ENCODE measurements around the gene CYP27C1. TPM values are rescaled to one million over a fixed set of nuclear protein-coding genes. Genes with fewer than 3 reads are reported as not detected.

CYP27C1 gene
- total RNA-seq, 4 donors from 2014 or later, result 0.14 to 0.64 (median 0.20) TPM; not detected in 1

- Histone ChIP-seq H3K27me3 (no peaks in the 10 kb centered on the region), H3K36me3 (no peaks in the 10 kb centered on the region), H3K4me3 (no peak overlapping the region), H3K4me1 (peaks cover 0 to 34% (median 15%) of the 10 kb centered on the region in 4 donors), H3K9me3 (no peaks in the 10 kb centered on the region), H3K27ac (no peak overlapping the region)
- DNase-seq, result no peak
- intact Hi-C loops (cut with DNase I; ENCODE audit: low total_unique reads), result no loop called here
- 68% methylated on average over 6 of the region's 6 CpGs; no CpG with 5 or more reads in 1 of the 2 donors for WGBS, 2 donors (ENCODE audit: low coverage in 1 of 2)
- TF ChIP-seq EP300 (IDR thresholded peaks at IDR 0.05; ENCODE audit: low read depth), result no peak
- TF ChIP-seq, protein P1, sequence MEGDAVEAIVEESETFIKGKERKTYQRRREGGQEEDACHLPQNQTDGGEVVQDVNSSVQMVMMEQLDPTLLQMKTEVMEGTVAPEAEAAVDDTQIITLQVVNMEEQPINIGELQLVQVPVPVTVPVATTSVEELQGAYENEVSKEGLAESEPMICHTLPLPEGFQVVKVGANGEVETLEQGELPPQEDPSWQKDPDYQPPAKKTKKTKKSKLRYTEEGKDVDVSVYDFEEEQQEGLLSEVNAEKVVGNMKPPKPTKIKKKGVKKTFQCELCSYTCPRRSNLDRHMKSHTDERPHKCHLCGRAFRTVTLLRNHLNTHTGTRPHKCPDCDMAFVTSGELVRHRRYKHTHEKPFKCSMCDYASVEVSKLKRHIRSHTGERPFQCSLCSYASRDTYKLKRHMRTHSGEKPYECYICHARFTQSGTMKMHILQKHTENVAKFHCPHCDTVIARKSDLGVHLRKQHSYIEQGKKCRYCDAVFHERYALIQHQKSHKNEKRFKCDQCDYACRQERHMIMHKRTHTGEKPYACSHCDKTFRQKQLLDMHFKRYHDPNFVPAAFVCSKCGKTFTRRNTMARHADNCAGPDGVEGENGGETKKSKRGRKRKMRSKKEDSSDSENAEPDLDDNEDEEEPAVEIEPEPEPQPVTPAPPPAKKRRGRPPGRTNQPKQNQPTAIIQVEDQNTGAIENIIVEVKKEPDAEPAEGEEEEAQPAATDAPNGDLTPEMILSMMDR (IDR thresholded peaks at IDR 0.05), result no peak
- TF ChIP-seq POLR2AphosphoS5 (IDR thresholded peaks at IDR 0.05), result no peak
- no peak for TF ChIP-seq POLR2A (IDR thresholded peaks at IDR 0.05)
- in situ Hi-C loops (cut with MboI; ENCODE audit: low pct_ligation_motif_present in 1 of 4, low pct_unique_long_range_greater_than_20kb in 1 of 4, low sequenced_read_pairs in 3 of 4), result no loop called here
These were observed 47.0 kb downstream of the CYP27C1 start for GRCh38 chr2:127173057-127173456.

- WGBS, 2 donors (ENCODE audit: low coverage in 1 of 2), result 91 to 94% methylated on average over 6 of the region's 6 CpGs
- intact Hi-C loops (cut with DNase I; ENCODE audit: low total_unique reads) (no loop called here), in situ Hi-C loops (cut with MboI; ENCODE audit: low pct_ligation_motif_present in 1 of 4, low pct_unique_long_range_greater_than_20kb in 1 of 4, low sequenced_read_pairs in 3 of 4) (no loop called here)
- DNase-seq, result no peak
- H3K4me3 ChIP-seq, result no peak overlapping the region
- TF ChIP-seq POLR2AphosphoS5 (IDR thresholded peaks at IDR 0.05) (no peak), POLR2A (IDR thresholded peaks at IDR 0.05) (no peak), EP300 (IDR thresholded peaks at IDR 0.05; ENCODE audit: low read depth) (no peak)
- TF ChIP-seq, protein P1 (IDR thresholded peaks at IDR 0.05), result no peak
- H3K27me3 ChIP-seq, result no peaks in the 10 kb centered on the region
- H3K9me3 ChIP-seq, result no peaks in the 10 kb centered on the region
- no peaks in the 10 kb centered on the region for H3K36me3 ChIP-seq
- H3K27ac ChIP-seq, result no peak overlapping the region
- peaks cover 0 to 29% (median 15%) of the 10 kb centered on the region in 4 donors for H3K4me1 ChIP-seq
These were observed 47.8 kb downstream of the CYP27C1 start for GRCh38 chr2:127172306-127172705.

- intact Hi-C loops (cut with DNase I; ENCODE audit: low total_unique reads) (no loop called here), in situ Hi-C loops (cut with MboI; ENCODE audit: low pct_ligation_motif_present in 1 of 4, low pct_unique_long_range_greater_than_20kb in 1 of 4, low sequenced_read_pairs in 3 of 4) (no loop called here)
- H3K36me3 ChIP-seq, result no peaks in the 10 kb centered on the region
- TF ChIP-seq POLR2A (IDR thresholded peaks at IDR 0.05) (no peak), EP300 (IDR thresholded peaks at IDR 0.05; ENCODE audit: low read depth) (no peak), POLR2AphosphoS5 (IDR thresholded peaks at IDR 0.05) (no peak)
- TF ChIP-seq, protein P1 (IDR thresholded peaks at IDR 0.05), result no peak
- H3K27me3 ChIP-seq, result no peaks in the 10 kb centered on the region
- DNase-seq, result no peak
- peaks cover 0 to 12% (median 9%) of the 10 kb centered on the region in 4 donors for H3K4me1 ChIP-seq
- 72 to 91% methylated on average over 2 to 10 of the region's 10 CpGs for WGBS, 2 donors (ENCODE audit: low coverage in 1 of 2)
- H3K4me3 ChIP-seq, result no peak overlapping the region
- H3K9me3 ChIP-seq, result no peaks in the 10 kb centered on the region
- no peak overlapping the region for H3K27ac ChIP-seq
These were observed 49.5 kb downstream of the CYP27C1 start for GRCh38 chr2:127170452-127171197.

GRCh38 chr2:127170021-127170420 lies 50.1 kb downstream of the CYP27C1 start:
- WGBS, 2 donors (ENCODE audit: low coverage in 1 of 2), result 92 to 100% methylated on average over 1 to 3 of the region's 3 CpGs
- Histone ChIP-seq H3K4me1 (peaks cover 0 to 6% (median 4%) of the 10 kb centered on the region in 4 donors), H3K9me3 (no peaks in the 10 kb centered on the region), H3K27me3 (no peaks in the 10 kb centered on the region), H3K4me3 (no peak overlapping the region), H3K27ac (no peak overlapping the region), H3K36me3 (no peaks in the 10 kb centered on the region)
- TF ChIP-seq, protein P1 (IDR thresholded peaks at IDR 0.05), result no peak
- TF ChIP-seq EP300 (IDR thresholded peaks at IDR 0.05; ENCODE audit: low read depth) (no peak), POLR2AphosphoS5 (IDR thresholded peaks at IDR 0.05) (no peak)
- DNase-seq, result no peak
- intact Hi-C loops (cut with DNase I; ENCODE audit: low total_unique reads), result no loop called here
- in situ Hi-C loops (cut with MboI; ENCODE audit: low pct_ligation_motif_present in 1 of 4, low pct_unique_long_range_greater_than_20kb in 1 of 4, low sequenced_read_pairs in 3 of 4), result no loop called here
